HEK293 (cell line): ENCODE results near the gene ONECUT2.

ENCODE experiments used
- CTCF ChIP-seq: fragments of 450-650 bp; formaldehyde crosslinking; IDR thresholded peaks from 2 replicates; pipeline ENCODE4 v1.5.1; 2016; ENCODE audit warnings: missing biosample characterization, missing genetic modification characterization
- PATZ1 ChIP-seq: fragments of 450-650 bp; formaldehyde crosslinking; IDR thresholded peaks from 2 replicates; pipeline ENCODE4 v1.5.1; 2016; ENCODE audit warnings: missing biosample characterization, missing genetic modification characterization
- PRDM4 ChIP-seq: fragments of 450-650 bp; formaldehyde crosslinking; IDR thresholded peaks from 2 replicates; pipeline ENCODE4 v1.5.1; 2017; ENCODE audit warnings: missing biosample characterization, missing genetic modification characterization
- SP3 ChIP-seq: fragments of 450-650 bp; formaldehyde crosslinking; IDR thresholded peaks from 2 replicates; pipeline ENCODE4 v1.5.1; 2016; ENCODE audit warnings: missing biosample characterization, missing genetic modification characterization
- ZIC2 ChIP-seq: fragments of 450-650 bp; formaldehyde crosslinking; IDR thresholded peaks from 2 replicates; pipeline ENCODE4 v1.5.1; 2016; ENCODE audit warnings: missing biosample characterization, missing genetic modification characterization
- ZNF138 ChIP-seq: fragments of 450-650 bp; formaldehyde crosslinking; IDR thresholded peaks from 2 replicates; pipeline ENCODE4 v1.5.1; 2016; ENCODE audit warnings: missing biosample characterization, missing genetic modification characterization, borderline replicate concordance
- ZNF274 ChIP-seq, 2 experiments: fragments of 200-500 bp in 1 of 2; fragments of 450-650 bp in 1 of 2; sonication (Bioruptor generic) in 1 of 2; formaldehyde crosslinking in 1 of 2; IDR thresholded peaks; 2 replicates each; pipeline versions ENCODE4 v1.5.1 to v1.6.1; 2014 to 2016; ENCODE audit warnings: borderline replicate concordance in 1 of 2, inconsistent platforms in 1 of 2, low read length in 1 of 2, missing biosample characterization in 1 of 2, missing genetic modification characterization in 1 of 2
- ZNF510 ChIP-seq: fragments of 450-650 bp; formaldehyde crosslinking; IDR thresholded peaks from 2 replicates; pipeline ENCODE4 v1.5.1; 2018; ENCODE audit warnings: mild to moderate bottlenecking, missing genetic modification characterization, missing biosample characterization; ENCODE audit not compliant: insufficient replicate concordance
- ZNF514 ChIP-seq: fragments of 450-650 bp; formaldehyde crosslinking; IDR thresholded peaks from 2 replicates; pipeline ENCODE4 v1.5.1; 2016; ENCODE audit warnings: missing biosample characterization, missing genetic modification characterization
- ZNF639 ChIP-seq: fragments of 450-650 bp; formaldehyde crosslinking; IDR thresholded peaks from 2 replicates; pipeline ENCODE4 v1.5.1; 2016; ENCODE audit warnings: missing biosample characterization, missing genetic modification characterization
- ZNF791 ChIP-seq: fragments of 450-650 bp; formaldehyde crosslinking; IDR thresholded peaks from 2 replicates; pipeline ENCODE4 v1.5.1; 2016; ENCODE audit warnings: missing biosample characterization, missing genetic modification characterization

- TF ChIP-seq ZNF791 (no peak), CTCF (no peak), PRDM4 (tag by site-specific recombination) (no peak), ZNF138 (tag by site-specific recombination) (no peak), PATZ1 (tag by site-specific recombination) (no peak), SP3 (tag by site-specific recombination) (no peak), ZNF274 (IDR thresholded peaks at IDR 0.05; ENCODE audit: low read length) (no peak), ZNF274 (tag by site-specific recombination; IDR thresholded peaks at IDR 0.05; ENCODE audit: borderline replicate concordance) (no peak), ZNF514 (tag by site-specific recombination) (no peak), ZNF639 (tag by site-specific recombination) (no peak), ZIC2 (tag by site-specific recombination) (no peak), ZNF510 (tag by site-specific recombination) (no peak)
Measured at GRCh38 chr18:57423821-57424220, 11.4 kb upstream of the ONECUT2 start.
